GM15510 (cell line): ENCODE measurements around the gene CHST11.

ENCODE experiments used
- POLR2A ChIP-seq: IDR thresholded peaks from 3 replicates; pipeline ENCODE4 v1.6.1; 2011; ENCODE audit warnings: borderline replicate concordance; ENCODE audit not compliant: insufficient read length; ENCODE audit errors: extremely low read depth

CHST11 gene

GRCh38 chr12:104598342-104599271 lies 141.9 kb downstream of the CHST11 start:
- TF ChIP-seq POLR2A, result no peak

DNA sequence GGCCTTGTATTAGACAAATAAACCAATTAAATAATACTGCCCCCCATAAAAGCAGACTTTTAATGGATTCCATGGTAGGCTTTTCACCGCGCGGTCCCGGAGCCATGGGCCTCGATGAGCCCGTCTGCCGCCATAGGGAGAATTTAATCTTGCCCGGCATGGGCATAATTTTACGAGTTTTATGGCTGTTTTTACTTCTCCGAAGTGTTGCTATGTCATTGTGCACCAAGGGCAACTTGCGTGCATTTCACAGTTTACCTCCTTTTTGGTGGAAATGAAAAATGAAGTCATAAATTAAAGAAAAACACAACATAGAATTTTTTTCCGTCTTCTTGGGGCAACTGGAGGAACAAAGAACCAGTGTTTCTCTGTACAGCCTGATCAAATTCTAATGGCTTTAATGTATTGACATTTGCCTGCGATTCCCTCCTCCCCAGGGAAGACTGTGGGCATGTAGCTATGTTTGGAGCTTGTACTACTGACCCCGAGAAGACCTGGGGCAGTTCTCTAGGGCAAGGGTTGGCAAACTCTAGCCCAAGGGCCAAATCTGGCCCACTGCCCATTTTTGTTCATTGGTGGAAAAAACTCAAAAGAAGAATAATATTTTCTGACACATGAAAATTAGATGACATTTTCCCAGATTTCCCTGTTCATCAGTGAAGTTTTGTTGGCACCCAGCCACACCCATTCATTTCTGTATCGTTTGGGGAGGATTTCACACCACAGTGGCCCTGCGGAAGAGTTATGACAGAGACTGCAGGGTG lies 142.7 kb downstream of the CHST11 start:
- TF ChIP-seq POLR2A, result no peak

DNA sequence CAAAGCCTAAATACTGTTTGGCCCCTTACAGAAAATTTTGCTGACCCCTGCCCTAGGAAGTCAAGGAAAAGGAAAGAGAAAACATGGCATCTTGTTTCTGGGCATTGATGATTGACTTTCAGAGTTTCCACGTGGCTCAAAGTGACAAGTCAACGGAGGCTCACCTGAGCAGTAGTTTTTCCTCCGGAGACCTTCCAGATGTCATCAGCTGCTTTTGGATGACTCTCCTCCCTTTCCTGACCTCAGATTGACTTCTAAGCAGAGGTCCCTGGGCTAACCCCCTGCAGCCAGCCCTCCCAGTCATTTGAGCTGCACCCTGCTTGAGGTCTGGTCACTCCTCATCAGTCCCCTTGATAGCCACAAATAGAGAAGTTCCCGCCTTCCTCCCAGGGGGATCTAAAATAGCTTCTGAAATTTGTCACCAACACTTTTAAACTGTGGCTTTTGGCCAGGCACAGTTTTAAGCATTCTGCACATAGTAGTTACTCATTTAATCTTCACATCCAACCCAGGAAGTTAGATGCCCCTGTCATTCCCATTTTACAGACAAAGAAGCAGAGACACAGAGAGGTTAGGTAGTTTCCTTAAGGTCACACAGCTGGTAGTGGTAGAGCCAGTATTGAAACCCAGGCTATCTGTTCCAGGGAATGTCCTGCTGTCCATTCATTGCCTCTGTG lies 143.4 kb downstream of the CHST11 start:
- TF ChIP-seq POLR2A, result no peak

DNA sequence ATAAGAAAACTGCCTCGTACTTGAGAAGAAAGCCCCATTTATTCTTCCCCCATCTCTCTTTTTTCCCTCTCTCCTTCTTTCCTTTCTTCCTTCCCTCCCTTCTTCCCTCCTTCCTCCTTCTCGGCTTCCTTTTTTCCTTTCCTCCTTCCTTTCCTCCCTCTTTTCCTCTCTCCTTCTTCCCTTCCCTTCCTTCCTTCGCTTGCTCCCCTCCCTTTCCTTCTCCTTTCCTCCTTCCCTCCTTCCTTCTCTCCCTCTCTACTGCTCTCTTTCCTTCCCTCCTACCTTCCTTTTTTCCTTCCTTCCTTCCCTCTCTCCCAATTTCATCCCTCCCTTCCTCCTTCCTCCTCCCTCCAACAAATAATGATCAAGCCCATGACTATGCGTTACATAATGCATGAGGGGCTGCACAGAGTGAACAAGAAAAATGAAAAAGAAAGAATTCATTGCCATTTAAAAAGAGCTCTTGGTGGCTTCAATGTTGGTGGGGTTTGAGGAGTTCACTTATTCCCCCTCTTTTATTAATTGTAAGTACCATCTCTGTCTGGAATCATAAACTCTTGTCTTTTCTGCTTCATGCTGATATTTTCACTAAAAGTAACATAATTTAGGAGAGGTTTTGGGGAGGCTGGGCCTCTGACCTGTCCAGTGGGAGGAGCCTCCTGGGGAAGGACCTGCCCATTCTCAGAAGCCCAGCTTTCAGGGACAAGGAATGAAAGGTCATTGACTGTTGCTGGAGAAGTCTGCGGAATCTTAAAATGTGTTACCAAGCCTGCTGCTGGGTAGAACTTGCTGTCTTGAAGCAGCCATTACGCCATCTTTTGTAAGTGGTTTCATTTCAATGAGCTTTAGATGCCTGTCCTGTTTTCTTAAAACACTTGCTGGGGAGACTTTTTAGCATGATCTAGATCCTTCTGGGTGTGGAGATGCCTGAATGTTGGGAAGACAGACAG lies 144.3 kb downstream of the CHST11 start:
- no peak for TF ChIP-seq POLR2A

DNA sequence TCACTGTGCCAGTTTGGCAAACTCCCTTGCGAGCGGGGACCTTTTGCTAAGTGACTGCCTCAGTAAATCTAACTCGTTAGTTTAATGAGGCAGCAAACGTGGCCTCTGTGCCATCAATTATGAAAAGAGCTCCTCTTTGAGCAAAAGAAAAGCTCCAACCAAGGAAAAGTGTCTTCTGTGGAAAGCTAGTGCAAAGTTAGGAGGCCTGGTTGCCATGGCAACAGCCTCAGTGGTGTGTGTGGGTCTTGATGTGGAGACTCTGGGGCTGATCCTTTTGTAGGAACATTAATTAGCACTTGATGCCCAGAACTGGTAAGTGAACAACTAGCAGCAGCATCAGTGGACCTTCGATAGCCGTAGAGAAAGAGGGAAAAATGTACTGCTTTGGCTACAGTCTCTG lies 145.7 kb downstream of the CHST11 start:
- TF ChIP-seq POLR2A, result no peak

GRCh38 chr12:104602896-104603295 lies 146.1 kb downstream of the CHST11 start:
- no peak for TF ChIP-seq POLR2A

DNA sequence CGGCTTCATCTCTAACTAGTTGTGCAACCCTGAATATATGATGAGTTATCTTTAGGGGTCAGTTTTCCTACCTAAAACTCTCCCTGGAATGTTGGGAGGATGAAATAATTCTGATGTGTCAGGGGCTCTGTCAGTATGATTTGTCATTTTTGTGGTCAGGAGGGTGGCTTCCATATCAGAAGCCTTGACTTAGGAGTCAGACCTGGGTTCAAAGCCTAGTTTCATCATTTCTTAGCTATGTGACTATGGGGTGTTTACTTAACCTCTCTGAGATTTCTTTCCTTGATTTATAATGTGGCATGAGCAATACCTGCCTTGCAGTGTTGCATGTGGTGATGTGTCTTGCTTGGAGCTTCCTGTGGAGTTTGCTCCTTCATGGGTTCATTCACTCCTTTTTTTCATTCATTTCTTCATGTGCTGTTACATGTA lies 146.8 kb downstream of the CHST11 start:
- no peak for TF ChIP-seq POLR2A

DNA sequence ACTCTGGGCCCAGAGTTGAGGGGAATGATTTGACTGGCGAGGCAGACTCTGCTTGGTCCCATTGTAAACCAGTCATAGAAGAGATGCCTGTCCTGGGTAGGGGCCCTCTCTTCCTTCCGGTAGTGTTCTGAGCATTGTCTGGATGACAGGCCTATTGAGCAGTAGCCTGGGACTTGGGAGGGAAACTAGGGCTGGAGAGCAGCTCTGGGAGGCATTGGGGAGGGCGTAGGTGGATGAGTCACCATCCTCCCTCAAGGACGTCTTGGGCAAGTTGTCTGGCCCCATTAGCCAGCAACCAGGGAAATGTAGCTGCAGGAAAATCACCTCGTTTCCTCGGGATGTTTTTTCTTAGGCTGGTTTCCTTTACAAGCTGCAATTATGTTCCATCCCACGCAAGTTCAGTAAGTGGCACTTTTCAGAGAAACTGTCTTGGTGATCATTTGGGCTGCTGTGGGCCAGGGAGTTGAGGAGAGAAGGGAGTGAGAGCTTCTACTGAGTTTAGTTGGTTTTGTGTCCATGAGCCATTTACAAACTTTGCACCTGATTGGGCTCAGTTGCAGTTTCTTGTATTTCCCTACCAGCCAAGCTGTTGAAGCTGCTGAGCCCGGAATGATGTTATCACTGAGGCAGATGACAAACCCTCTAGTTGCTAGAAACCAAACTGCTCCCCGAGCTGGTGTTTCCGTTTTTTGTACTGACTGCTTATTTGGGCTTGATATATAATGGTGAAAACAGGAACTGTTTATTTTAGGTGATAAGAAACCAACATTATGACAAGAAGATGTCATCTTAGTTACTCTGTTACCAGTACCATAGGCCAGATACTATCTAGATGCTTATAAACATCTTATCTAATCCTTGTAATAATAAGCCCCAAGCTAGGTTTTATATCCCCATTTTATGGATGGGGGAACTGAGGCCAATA lies 147.6 kb downstream of the CHST11 start:
- no peak for TF ChIP-seq POLR2A

- no peak for TF ChIP-seq POLR2A
These were observed 148.4 kb downstream of the CHST11 start for GRCh38 chr12:104604995-104605675.

GRCh38 chr12:104605685-104606084 lies 148.9 kb downstream of the CHST11 start:
- no peak for TF ChIP-seq POLR2A

- no peak for TF ChIP-seq POLR2A
These were observed 152.2 kb downstream of the CHST11 start for GRCh38 chr12:104608998-104609397.

DNA sequence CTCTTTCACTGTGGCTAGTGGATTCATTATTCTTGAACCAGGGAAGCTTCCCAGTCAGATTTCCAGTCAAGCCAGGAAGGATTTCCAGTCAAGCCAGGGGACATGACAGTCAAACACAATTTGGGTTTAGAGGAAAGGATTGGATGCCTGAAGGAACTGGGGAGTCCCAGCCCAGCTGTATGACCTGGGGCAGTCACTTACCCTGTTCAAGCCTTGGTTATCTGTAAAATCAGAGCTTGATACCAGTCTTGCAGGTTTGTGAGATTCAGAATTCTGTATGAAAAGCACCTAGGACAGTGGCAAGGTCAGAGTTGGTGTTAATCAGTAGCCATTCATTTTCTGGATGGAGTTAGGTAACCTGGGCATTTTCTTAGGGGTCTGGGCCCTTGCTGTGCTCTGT lies 152.7 kb downstream of the CHST11 start:
- no peak for TF ChIP-seq POLR2A

- no peak for TF ChIP-seq POLR2A
These were observed 153.9 kb downstream of the CHST11 start for GRCh38 chr12:104610513-104611235.

GRCh38 chr12:104611671-104612070 lies 154.9 kb downstream of the CHST11 start:
- TF ChIP-seq POLR2A, result no peak
